Stomach smooth muscle (tissue), 2 donors: ENCODE measurements around the gene CFAP299.

Experiments used
- H3K27ac ChIP-seq: one replicate; pipeline ENCODE4 v1.7.0; 2013; ENCODE audit warnings: mild to moderate bottlenecking, low read length, inconsistent platforms
- H3K27me3 ChIP-seq, 2 donors: one replicate each; pipeline ENCODE4 v1.7.0; 2013; ENCODE audit warnings: low read length in 2 of 2; ENCODE audit not compliant: insufficient read depth in 2 of 2, control insufficient read depth in 1 of 2
- H3K36me3 ChIP-seq, 2 donors: one replicate each; pipeline ENCODE4 v1.7.0; 2013; ENCODE audit warnings: low read length in 2 of 2; ENCODE audit not compliant: control insufficient read depth in 2 of 2, insufficient read depth in 2 of 2
- H3K4me1 ChIP-seq: one replicate; pipeline ENCODE4 v1.7.0; 2013; ENCODE audit warnings: low read length; ENCODE audit not compliant: control insufficient read depth, insufficient read depth
- H3K4me3 ChIP-seq, 2 donors: one replicate each; pipeline ENCODE4 v1.7.0; 2013; ENCODE audit warnings: low read length in 2 of 2
- H3K9ac ChIP-seq, 2 donors: one replicate each; pipeline ENCODE4 v1.7.0; 2013; ENCODE audit warnings: low read length in 2 of 2, mild to moderate bottlenecking in 1 of 2
- H3K9me3 ChIP-seq, 2 donors: one replicate each; pipeline ENCODE4 v1.7.0; 2013; ENCODE audit warnings: low read length in 2 of 2; ENCODE audit not compliant: control insufficient read depth in 2 of 2
- donor health status: healthy.
- donor health status: Pancreatic carcinoma.

Gene CFAP299

GRCh38 chr4:80465736-80466135 lies 130.2 kb downstream of the CFAP299 start:
- Histone ChIP-seq H3K36me3 (no peaks in the 10 kb centered on the region), H3K4me3 (no peak overlapping the region), H3K4me1 (no peaks in the 10 kb centered on the region), H3K27me3 (no peaks in the 10 kb centered on the region), H3K9me3 (no peaks in the 10 kb centered on the region), H3K9ac (no peak overlapping the region), H3K27ac (no peak overlapping the region)

GRCh38 chr4:80466618-80467017 lies 131.1 kb downstream of the CFAP299 start:
- Histone ChIP-seq H3K27me3 (no peaks in the 10 kb centered on the region), H3K4me1 (no peaks in the 10 kb centered on the region), H3K36me3 (no peaks in the 10 kb centered on the region), H3K4me3 (no peak overlapping the region), H3K9ac (no peak overlapping the region), H3K9me3 (no peaks in the 10 kb centered on the region), H3K27ac (no peak overlapping the region)

GRCh38 chr4:80471756-80472155 lies 136.2 kb downstream of the CFAP299 start:
- Histone ChIP-seq H3K4me1 (no peaks in the 10 kb centered on the region), H3K27me3 (no peaks in the 10 kb centered on the region), H3K27ac (peak overlapping the region; percentile 53), H3K36me3 (no peaks in the 10 kb centered on the region), H3K9ac (peak overlapping the region in 1 of 2 donors; percentile 36), H3K9me3 (no peaks in the 10 kb centered on the region), H3K4me3 (peak overlapping the region; percentile 58 to 69)

- no peaks in the 10 kb centered on the region for H3K36me3 ChIP-seq
- no peak overlapping the region for H3K4me3 ChIP-seq
- no peaks in the 10 kb centered on the region for H3K9me3 ChIP-seq
- no peaks in the 10 kb centered on the region for H3K4me1 ChIP-seq
- no peaks in the 10 kb centered on the region for H3K27me3 ChIP-seq
- no peak overlapping the region for H3K27ac ChIP-seq
- H3K9ac ChIP-seq, result no peak overlapping the region
Measured at GRCh38 chr4:80475236-80475635, 139.7 kb downstream of the CFAP299 start.

GRCh38 chr4:80475798-80476197 lies 140.3 kb downstream of the CFAP299 start:
- H3K4me1 ChIP-seq, result no peaks in the 10 kb centered on the region
- no peak overlapping the region for H3K9ac ChIP-seq
- no peaks in the 10 kb centered on the region for H3K9me3 ChIP-seq
- no peaks in the 10 kb centered on the region for H3K36me3 ChIP-seq
- no peaks in the 10 kb centered on the region for H3K27me3 ChIP-seq
- no peak overlapping the region for H3K27ac ChIP-seq
- H3K4me3 ChIP-seq, result no peak overlapping the region

- no peaks in the 10 kb centered on the region for H3K4me1 ChIP-seq
- H3K27me3 ChIP-seq, result no peaks in the 10 kb centered on the region
- no peak overlapping the region for H3K4me3 ChIP-seq
- no peaks in the 10 kb centered on the region for H3K36me3 ChIP-seq
- no peak overlapping the region for H3K27ac ChIP-seq
- H3K9ac ChIP-seq, result no peak overlapping the region
- H3K9me3 ChIP-seq, result no peaks in the 10 kb centered on the region
Measured at GRCh38 chr4:80484712-80485111, 149.2 kb downstream of the CFAP299 start.

GRCh38 chr4:80486603-80487002 lies 151.1 kb downstream of the CFAP299 start:
- Histone ChIP-seq H3K4me1 (no peaks in the 10 kb centered on the region), H3K9ac (no peak overlapping the region), H3K36me3 (no peaks in the 10 kb centered on the region), H3K4me3 (no peak overlapping the region), H3K9me3 (no peaks in the 10 kb centered on the region), H3K27me3 (no peaks in the 10 kb centered on the region), H3K27ac (no peak overlapping the region)

- no peaks in the 10 kb centered on the region for H3K27me3 ChIP-seq
- H3K27ac ChIP-seq, result no peak overlapping the region
- no peaks in the 10 kb centered on the region for H3K4me1 ChIP-seq
- H3K9me3 ChIP-seq, result no peaks in the 10 kb centered on the region
- H3K4me3 ChIP-seq, result no peak overlapping the region
- no peaks in the 10 kb centered on the region for H3K36me3 ChIP-seq
- no peak overlapping the region for H3K9ac ChIP-seq
Measured at GRCh38 chr4:80489798-80490197, 154.3 kb downstream of the CFAP299 start.

- Histone ChIP-seq H3K9ac (no peak overlapping the region), H3K27me3 (no peaks in the 10 kb centered on the region), H3K36me3 (no peaks in the 10 kb centered on the region), H3K4me3 (no peak overlapping the region), H3K27ac (no peak overlapping the region), H3K9me3 (no peaks in the 10 kb centered on the region), H3K4me1 (no peaks in the 10 kb centered on the region)
Measured at GRCh38 chr4:80492761-80493160, 157.2 kb downstream of the CFAP299 start.

GRCh38 chr4:80495865-80496264 lies 160.3 kb downstream of the CFAP299 start:
- H3K9me3 ChIP-seq, result no peaks in the 10 kb centered on the region
- no peaks in the 10 kb centered on the region for H3K4me1 ChIP-seq
- no peak overlapping the region for H3K9ac ChIP-seq
- H3K36me3 ChIP-seq, result no peaks in the 10 kb centered on the region
- H3K27me3 ChIP-seq, result no peaks in the 10 kb centered on the region
- H3K4me3 ChIP-seq, result no peak overlapping the region
- H3K27ac ChIP-seq, result no peak overlapping the region

GRCh38 chr4:80498725-80499124 lies 163.2 kb downstream of the CFAP299 start:
- no peaks in the 10 kb centered on the region for H3K36me3 ChIP-seq
- no peak overlapping the region for H3K9ac ChIP-seq
- no peaks in the 10 kb centered on the region for H3K9me3 ChIP-seq
- H3K4me3 ChIP-seq, result no peak overlapping the region
- no peaks in the 10 kb centered on the region for H3K27me3 ChIP-seq
- no peaks in the 10 kb centered on the region for H3K4me1 ChIP-seq
- H3K27ac ChIP-seq, result no peak overlapping the region
